CD4-positive, alpha-beta T cell treated with Interleukin-4 for 4 hours (primary cell): ENCODE data around the gene MAN1C1.
"Not testable (repeated sequence)": the region's sequence is repeated elsewhere in the genome, so short reads cannot be mapped to it uniquely, and the experiment has no call there.

Source experiments
- DNase-seq: peaks from one replicate; pipeline ENCODE4 v3.0.0-alpha.2; 2020

Gene MAN1C1

GRCh38 chr1:25636141-25636540, 19.6 kb downstream of the MAN1C1 start:
- DNase-seq = not testable (repeated sequence)

GRCh38 chr1:25640646-25641328, 24.2 kb downstream of the MAN1C1 start:
- no peak for DNase-seq

GRCh38 chr1:25641329-25641725, 24.7 kb downstream of the MAN1C1 start:
- no peak for DNase-seq

GRCh38 chr1:25641931-25642573, 25.5 kb downstream of the MAN1C1 start:
- peak; percentile 31 for DNase-seq

GRCh38 chr1:25642574-25643108, 26.1 kb downstream of the MAN1C1 start:
- DNase-seq = peak; percentile 84

GRCh38 chr1:25643929-25644328, 27.3 kb downstream of the MAN1C1 start:
- no peak for DNase-seq

GRCh38 chr1:25644962-25645361, 28.4 kb downstream of the MAN1C1 start:
- no peak for DNase-seq

GRCh38 chr1:25645637-25646400, 29.2 kb downstream of the MAN1C1 start:
- DNase-seq = no peak

- DNase-seq = no peak
These were observed 30.5 kb downstream of the MAN1C1 start for GRCh38 chr1:25647106-25647505.

- DNase-seq = no peak
These were observed 31.3 kb downstream of the MAN1C1 start for GRCh38 chr1:25647863-25648262.

- DNase-seq = no peak
These were observed 32.3 kb downstream of the MAN1C1 start for GRCh38 chr1:25648681-25649440.

GRCh38 chr1:25649505-25650288, 33.1 kb downstream of the MAN1C1 start:
- DNase-seq = no peak

- no peak for DNase-seq
These were observed 33.6 kb downstream of the MAN1C1 start for GRCh38 chr1:25650289-25650576.

- DNase-seq = no peak
These were observed 34.5 kb downstream of the MAN1C1 start for GRCh38 chr1:25651036-25651640.

GRCh38 chr1:25651824-25652741, 35.5 kb downstream of the MAN1C1 start:
- DNase-seq = no peak

- no peak for DNase-seq
These were observed 37.0 kb downstream of the MAN1C1 start for GRCh38 chr1:25653558-25653957.

- no peak for DNase-seq
These were observed 37.6 kb downstream of the MAN1C1 start for GRCh38 chr1:25654109-25654660.

GRCh38 chr1:25657121-25657882, 40.7 kb downstream of the MAN1C1 start:
- no peak for DNase-seq
